Tibial artery (tissue), 4 donors: Measurements from ENCODE around the gene TMEM222.
"Not testable (repeated sequence)": the region's sequence is repeated elsewhere in the genome, so short reads cannot be mapped to it uniquely, and the experiment has no call there.

Experiments used
- DNase-seq, 2 donors: peaks; one replicate each; pipeline ENCODE4 v3.0.0-alpha.2; 2019
- H3K27ac ChIP-seq, 2 donors: fragments of 200-600 bp; sonication (generic) in 1 of 2; 1 replicate in 1 of 2; 2 replicates in 1 of 2; pipeline ENCODE4 v1.5.1; 2018 to 2019; ENCODE audit warnings: mild to moderate bottlenecking in 1 of 2
- H3K27me3 ChIP-seq, 2 donors: fragments of 200-600 bp; sonication (generic) in 1 of 2; one replicate each; pipeline versions ENCODE4 v1.5.1 to v1.6.0; 2016 to 2019
- H3K36me3 ChIP-seq, 3 donors: fragments of 200-600 bp; sonication (generic) in 2 of 3; one replicate each; pipeline ENCODE4 v1.5.1; 2016 to 2019; ENCODE audit warnings: mild to moderate bottlenecking in 2 of 3
- H3K4me1 ChIP-seq, 4 donors: fragments of 200-600 bp; sonication (generic) in 2 of 4; 1 replicate in 3 of 4; 2 replicates in 1 of 4; pipeline ENCODE4 v1.5.1; 2016 to 2019
- H3K4me3 ChIP-seq, 2 donors: fragments of 200-600 bp; sonication (generic) in 1 of 2; 1 replicate in 1 of 2; 2 replicates in 1 of 2; pipeline ENCODE4 v1.5.1; 2018 to 2019; ENCODE audit warnings: mild to moderate bottlenecking in 2 of 2
- H3K9me3 ChIP-seq, 3 donors: fragments of 200-600 bp; sonication (generic) in 1 of 3; one replicate each; pipeline ENCODE4 v1.5.1; 2016 to 2019
- intact Hi-C: fragments of 100-400 bp; cut with DNase I; formaldehyde crosslinking; loops from one replicate; pipeline ENCODE4 v1.15.0; 2023; ENCODE audit warnings: low total_unique reads
- TF ChIP-seq, protein P1 (sequence below), 2 experiments: fragments of 200-600 bp in 1 of 2; fragments of 450-650 bp in 1 of 2; IDR thresholded peaks; one replicate each; pipeline ENCODE4 v1.5.1; 2017 to 2019; ENCODE audit warnings: antibody characterized with exemption in 2 of 2, mild to moderate bottlenecking in 1 of 2, moderate library complexity in 1 of 2

TMEM222 gene, protein sequence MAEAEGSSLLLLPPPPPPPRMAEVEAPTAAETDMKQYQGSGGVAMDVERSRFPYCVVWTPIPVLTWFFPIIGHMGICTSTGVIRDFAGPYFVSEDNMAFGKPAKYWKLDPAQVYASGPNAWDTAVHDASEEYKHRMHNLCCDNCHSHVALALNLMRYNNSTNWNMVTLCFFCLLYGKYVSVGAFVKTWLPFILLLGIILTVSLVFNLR

DNA sequence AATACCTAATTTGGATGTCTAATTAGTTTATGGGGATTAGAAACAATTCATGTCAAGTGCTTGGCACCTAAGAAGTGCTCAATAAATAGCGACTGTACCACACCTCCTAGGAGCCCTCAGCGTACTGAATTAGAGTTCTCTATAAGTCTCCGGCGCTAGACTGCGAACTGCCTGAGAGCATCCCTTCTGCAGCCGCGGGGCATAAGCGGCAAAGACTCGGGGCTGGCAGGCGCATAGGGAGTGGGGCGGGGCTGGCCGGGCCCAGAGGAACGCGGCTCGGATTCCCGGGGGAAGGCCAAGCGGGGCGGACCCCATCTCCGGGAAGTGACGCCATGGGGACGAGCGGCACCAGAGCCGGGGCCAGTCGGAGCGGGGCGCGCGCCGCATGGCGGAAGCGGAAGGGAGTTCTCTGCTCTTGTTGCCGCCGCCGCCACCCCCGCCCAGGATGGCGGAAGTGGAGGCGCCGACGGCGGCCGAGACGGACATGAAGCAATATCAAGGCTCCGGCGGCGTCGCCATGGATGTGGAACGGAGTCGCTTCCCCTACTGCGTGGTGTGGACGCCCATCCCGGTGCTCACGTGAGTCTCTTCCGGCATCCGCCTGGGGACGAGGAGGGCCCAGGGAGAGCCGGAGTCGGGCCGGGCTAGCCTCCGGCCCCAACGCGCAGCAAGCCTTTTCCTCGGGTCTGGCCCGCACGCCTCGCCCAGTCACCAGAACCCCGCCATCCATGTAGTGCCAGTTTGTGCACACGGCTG is at the start of gene TMEM222:
TMEM222 (plus strand) TSS at position 351 of the 756 bp plus-strand sequence; CDS start at position 386, 35 bp downstream.
- intact Hi-C loops: no loop called here
- Histone ChIP-seq H3K27me3 (peaks cover 0 to 23% of the 10 kb centered on the region in 2 donors), H3K4me3 (peak within 1 kb of the TSS; percentile 74 to 88), H3K4me1 (peaks cover 0 to 42% (median 28%) of the 10 kb centered on the region in 4 donors), H3K9me3 (no peaks in the 10 kb centered on the region), H3K27ac (peak within 1 kb of the TSS; percentile 88 to 92), H3K36me3 (peaks cover 16 to 29% (median 18%) of the 10 kb centered on the region in 3 donors)
- DNase-seq: peak; percentile 96 to 99
- TF ChIP-seq, protein P1, sequence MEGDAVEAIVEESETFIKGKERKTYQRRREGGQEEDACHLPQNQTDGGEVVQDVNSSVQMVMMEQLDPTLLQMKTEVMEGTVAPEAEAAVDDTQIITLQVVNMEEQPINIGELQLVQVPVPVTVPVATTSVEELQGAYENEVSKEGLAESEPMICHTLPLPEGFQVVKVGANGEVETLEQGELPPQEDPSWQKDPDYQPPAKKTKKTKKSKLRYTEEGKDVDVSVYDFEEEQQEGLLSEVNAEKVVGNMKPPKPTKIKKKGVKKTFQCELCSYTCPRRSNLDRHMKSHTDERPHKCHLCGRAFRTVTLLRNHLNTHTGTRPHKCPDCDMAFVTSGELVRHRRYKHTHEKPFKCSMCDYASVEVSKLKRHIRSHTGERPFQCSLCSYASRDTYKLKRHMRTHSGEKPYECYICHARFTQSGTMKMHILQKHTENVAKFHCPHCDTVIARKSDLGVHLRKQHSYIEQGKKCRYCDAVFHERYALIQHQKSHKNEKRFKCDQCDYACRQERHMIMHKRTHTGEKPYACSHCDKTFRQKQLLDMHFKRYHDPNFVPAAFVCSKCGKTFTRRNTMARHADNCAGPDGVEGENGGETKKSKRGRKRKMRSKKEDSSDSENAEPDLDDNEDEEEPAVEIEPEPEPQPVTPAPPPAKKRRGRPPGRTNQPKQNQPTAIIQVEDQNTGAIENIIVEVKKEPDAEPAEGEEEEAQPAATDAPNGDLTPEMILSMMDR (IDR thresholded peaks at IDR 0.05): peak; percentile 25 to 36

DNA sequence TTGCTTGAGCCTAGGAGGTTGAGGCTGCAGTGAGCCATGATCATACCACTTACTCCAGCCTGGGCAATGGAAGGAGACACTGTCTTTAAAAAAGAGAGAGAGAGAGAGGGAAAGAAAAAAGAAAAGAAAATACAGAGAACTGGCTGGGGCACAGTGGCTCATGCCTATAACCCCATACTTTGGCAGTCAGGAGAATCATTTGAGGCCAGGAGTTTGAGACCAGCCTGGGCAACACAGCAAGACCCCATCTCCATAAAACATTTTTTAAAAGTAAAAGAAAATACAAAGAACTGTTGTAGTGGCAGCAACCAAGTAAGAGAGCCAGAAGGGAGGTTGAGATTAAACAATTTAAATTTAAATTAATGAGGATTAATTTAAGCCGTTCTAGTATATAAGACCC is 47.8 kb upstream of the TMEM222 start:
- H3K27me3 ChIP-seq: no peaks in the 10 kb centered on the region
- H3K4me1 ChIP-seq: no peaks in the 10 kb centered on the region
- TF ChIP-seq, protein P1 (IDR thresholded peaks at IDR 0.05): no peak
- intact Hi-C loops: no loop called here
- peaks cover 0 to 3% (median 0%) of the 10 kb centered on the region in 3 donors for H3K9me3 ChIP-seq
- DNase-seq: no peak
- H3K36me3 ChIP-seq: peaks cover 0 to 6% (median 0%) of the 10 kb centered on the region in 3 donors
- H3K27ac ChIP-seq: no peak overlapping the region
- H3K4me3 ChIP-seq: no peak overlapping the region

DNA sequence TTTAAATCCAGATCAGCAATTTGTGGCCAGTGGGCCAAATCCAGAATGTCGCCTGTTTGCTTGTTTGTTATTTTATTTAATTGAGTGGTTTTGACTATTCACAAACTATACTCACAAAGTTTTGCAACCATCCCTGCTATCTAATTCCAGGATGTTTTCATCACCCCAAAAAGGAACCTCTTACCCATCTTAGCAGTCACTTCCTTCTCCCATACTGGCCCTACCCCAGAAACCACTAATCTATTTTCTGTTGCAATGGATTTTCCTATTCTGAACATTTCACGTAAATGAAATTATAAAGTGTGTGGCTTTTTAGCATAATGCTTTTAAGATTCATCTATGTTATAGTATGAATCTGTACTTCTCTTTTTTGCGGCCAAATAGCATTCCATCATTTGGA is 46.3 kb upstream of the TMEM222 start:
- TF ChIP-seq, protein P1 (IDR thresholded peaks at IDR 0.05): no peak
- H3K4me1 ChIP-seq: no peaks in the 10 kb centered on the region
- no peak for DNase-seq
- intact Hi-C loops: no loop called here
- H3K4me3 ChIP-seq: no peak overlapping the region
- H3K9me3 ChIP-seq: peaks cover 0 to 3% (median 0%) of the 10 kb centered on the region in 3 donors
- H3K36me3 ChIP-seq: peaks cover 0 to 6% (median 4%) of the 10 kb centered on the region in 3 donors
- H3K27ac ChIP-seq: no peak overlapping the region
- H3K27me3 ChIP-seq: no peaks in the 10 kb centered on the region

DNA sequence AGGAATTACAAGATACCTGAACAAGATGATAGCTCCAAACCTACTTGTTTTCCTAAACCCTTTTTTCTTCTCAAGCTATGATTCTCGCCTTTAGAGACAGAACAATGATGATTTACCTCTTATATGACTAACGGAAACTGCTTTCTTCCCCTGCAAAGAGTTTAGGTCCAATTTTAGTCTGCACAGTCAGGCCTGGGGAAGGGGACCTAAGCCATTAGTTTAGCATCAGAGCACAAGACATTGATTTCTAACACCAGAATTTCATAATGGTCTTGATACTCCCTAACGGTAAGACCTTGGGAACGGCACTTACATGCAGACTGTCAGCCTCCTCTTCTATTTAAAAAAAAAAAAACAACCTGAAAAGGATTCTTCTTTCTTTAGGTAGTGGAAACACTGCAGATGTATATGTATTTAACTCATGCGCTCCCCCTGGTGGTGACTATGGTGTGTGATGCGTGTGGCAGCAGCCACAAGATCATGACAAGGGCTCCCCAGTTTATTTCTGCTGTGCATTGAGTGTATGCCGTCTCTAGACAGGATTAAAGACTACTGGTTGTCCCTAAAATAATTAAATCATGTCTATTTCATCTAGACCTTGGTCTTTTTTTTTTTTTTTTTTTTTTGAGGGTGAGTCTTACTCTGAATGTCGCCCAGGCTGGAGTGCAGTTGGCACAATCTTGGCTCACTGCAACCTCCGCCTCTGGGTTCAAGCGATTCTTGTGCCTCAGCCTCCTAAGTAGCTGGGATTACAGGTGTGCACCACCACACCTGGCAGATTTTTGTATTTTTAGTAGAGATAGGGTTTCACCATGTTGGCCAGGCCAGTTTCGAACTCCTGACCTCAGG is 37.3 kb upstream of the TMEM222 start:
- H3K4me1 ChIP-seq: no peaks in the 10 kb centered on the region
- H3K36me3 ChIP-seq: peaks cover 13 to 59% (median 30%) of the 10 kb centered on the region in 3 donors
- TF ChIP-seq, protein P1 (IDR thresholded peaks at IDR 0.05): peak; percentile 73 to 79
- no peaks in the 10 kb centered on the region for H3K9me3 ChIP-seq
- H3K4me3 ChIP-seq: no peak overlapping the region
- intact Hi-C loops: loop anchor here (2.0 to 5.0 kb wide), 2 partner anchors 182 to 292 kb away; partner anchors contain the start of gene TRNP1
- DNase-seq: peak; percentile 82 to 94
- no peak overlapping the region for H3K27ac ChIP-seq
- no peaks in the 10 kb centered on the region for H3K27me3 ChIP-seq

DNA sequence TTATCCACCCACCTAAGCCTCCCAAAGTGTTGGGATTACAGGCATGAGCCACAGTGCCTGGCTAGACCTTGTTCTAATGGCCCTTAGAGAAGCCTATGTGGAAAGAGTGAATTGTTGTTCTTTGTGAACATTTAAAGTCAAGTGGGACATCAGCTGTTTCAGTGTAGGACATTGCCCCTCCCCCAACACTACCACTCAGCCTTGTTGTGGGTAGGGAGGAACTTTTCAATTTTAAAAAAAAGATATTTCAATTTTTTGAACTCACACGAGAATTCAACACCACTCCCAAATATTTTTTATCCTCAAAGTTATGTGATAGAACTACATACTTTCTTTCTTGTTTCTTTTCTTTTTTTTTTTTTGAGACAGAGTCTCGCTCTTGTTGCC is 36.7 kb upstream of the TMEM222 start:
- Histone ChIP-seq H3K4me1 (no peaks in the 10 kb centered on the region), H3K36me3 (peaks cover 15 to 63% (median 30%) of the 10 kb centered on the region in 3 donors), H3K9me3 (no peaks in the 10 kb centered on the region), H3K27ac (no peak overlapping the region), H3K4me3 (no peak overlapping the region), H3K27me3 (no peaks in the 10 kb centered on the region)
- TF ChIP-seq, protein P1 (IDR thresholded peaks at IDR 0.05): no peak
- intact Hi-C loops: loop anchor here (2.0 kb wide), 1 partner anchor 182 kb away; no protein-coding TSS in a partner anchor
- no peak for DNase-seq

DNA sequence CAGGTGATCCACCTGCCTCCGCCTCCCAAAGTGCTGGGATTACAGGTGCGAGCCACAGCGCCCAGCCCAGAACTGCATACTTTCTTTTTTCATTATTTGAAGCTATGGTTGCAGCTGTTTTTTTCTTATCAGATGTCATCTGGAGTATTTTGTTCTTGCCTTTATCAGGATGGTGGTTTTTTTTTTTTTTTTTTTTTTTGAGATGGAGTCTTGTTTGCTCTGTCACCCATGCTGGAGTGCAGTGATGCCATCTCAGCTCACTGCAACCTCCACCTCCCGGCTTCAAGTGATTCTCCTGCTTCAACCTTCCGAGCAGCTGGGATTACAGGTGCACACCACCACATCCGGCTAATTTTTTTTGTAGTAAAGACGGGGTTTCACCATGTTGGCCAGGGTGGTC is 36.1 kb upstream of the TMEM222 start:
- not testable (repeated sequence) for H3K4me1 ChIP-seq, H3K27ac ChIP-seq, H3K4me3 ChIP-seq, H3K9me3 ChIP-seq, H3K27me3 ChIP-seq, DNase-seq
- peaks cover 19 to 69% (median 30%) of the 10 kb centered on the region in 3 donors for H3K36me3 ChIP-seq
- intact Hi-C loops: loop anchor here (2.0 kb wide), 1 partner anchor 183 kb away; no protein-coding TSS in a partner anchor

DNA sequence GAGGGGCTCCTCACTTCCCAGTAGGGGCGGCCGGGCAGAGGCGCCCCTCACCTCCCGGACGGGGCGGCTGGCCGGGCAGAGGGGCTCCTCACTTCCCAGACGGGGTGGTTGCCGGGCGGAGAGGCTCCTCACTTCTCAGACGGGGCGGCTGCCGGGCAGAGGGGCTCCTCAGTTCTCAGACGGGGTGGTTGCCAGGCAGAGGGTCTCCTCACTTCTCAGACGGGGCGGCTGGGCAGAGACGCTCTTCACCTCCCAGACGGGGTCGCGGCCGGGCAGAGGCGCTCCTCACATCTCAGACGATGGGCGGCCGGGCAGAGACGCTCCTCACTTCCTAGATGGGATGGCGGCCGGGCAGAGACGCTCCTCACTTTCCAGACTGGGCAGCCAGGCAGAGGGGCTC is 32.8 kb upstream of the TMEM222 start:
- H3K4me1 ChIP-seq: not testable (repeated sequence)

More for the DNA sequence above, 32.8 kb upstream of the TMEM222 start:
- H3K4me3 ChIP-seq, H3K9me3 ChIP-seq, H3K27ac ChIP-seq, DNase-seq, intact Hi-C loops, H3K27me3 ChIP-seq: not testable (repeated sequence)
- peaks cover 37 to 77% (median 39%) of the 10 kb centered on the region in 3 donors for H3K36me3 ChIP-seq
